ENCODE measurements around the gene OR56A1. TPM values are rescaled to one million over a fixed set of nuclear protein-coding genes. Genes with fewer than 3 reads are reported as not detected.

The OR56A1 gene
- total and polyA plus RNA-seq, 2 donors (not counting 1 experiment from before 2014, with no cell fraction given) = not detected

DNA sequence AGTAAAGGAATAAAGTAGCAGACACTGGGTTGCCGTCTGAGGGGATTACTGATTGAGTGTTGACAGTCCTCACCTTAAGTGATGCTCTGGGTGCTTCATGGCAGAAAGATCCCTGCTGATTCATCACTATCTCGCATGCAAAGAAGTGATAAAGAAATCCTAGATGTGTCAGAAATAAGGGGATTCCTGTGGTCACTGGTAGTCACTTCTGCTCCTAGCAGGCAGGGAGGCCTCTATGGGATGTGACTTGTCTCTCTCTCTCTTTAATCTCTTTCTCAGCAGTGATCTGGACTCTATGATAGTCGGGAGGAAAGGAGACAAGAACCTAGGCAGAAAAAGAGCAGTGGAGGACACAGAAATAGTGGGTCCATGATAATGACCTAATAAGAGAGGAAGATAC is 30.9 kb upstream of the OR56A1 start:
- intact Hi-C loops (cut with micrococcal nuclease) = no loop called here
- Histone ChIP-seq H3K4me3 (ENCODE audit: control extremely low read depth in 1 of 5, extremely low read depth in 1 of 5, insufficient read depth in 1 of 5, low read depth in 2 of 5, low read length in 4 of 5) (no peak overlapping the region), H4K20me1 (ENCODE audit: control insufficient read depth, insufficient read depth, low read length, poor library complexity, severe bottlenecking) (no peaks in the 10 kb centered on the region), H3K79me2 (ENCODE audit: control insufficient read depth, insufficient read depth, low read length) (no peaks in the 10 kb centered on the region), H3K27me3 (replicated peaks in 1 of 4; ENCODE audit: control extremely low read depth in 1 of 4, control insufficient read depth in 3 of 4, insufficient read depth in 4 of 4, low read length in 3 of 4) (peaks cover 0 to 3% (median 0%) of the 10 kb centered on the region in 4 experiments), H3K27ac (ENCODE audit: low read length in 2 of 2) (no peak overlapping the region), H3K9me3 (ENCODE audit: control extremely low read depth in 1 of 3, control insufficient read depth in 2 of 3, insufficient read depth in 1 of 3, low read length in 2 of 3) (peaks cover 0 to 3% (median 0%) of the 10 kb centered on the region in 3 donors), H2AFZ (ENCODE audit: insufficient read depth, low read depth, low read length, poor library complexity, severe bottlenecking) (no peak overlapping the region), H3K4me2 (replicated peaks; ENCODE audit: low read depth, low read length, poor library complexity, severe bottlenecking) (no peak overlapping the region), H3K4me1 (ENCODE audit: control insufficient read depth in 2 of 2, insufficient read depth in 2 of 2, low read length in 2 of 2) (no peaks in the 10 kb centered on the region), H3K9ac (ENCODE audit: low read length) (no peak overlapping the region), H3K36me3 (replicated peaks in 1 of 2; ENCODE audit: control extremely low read depth in 1 of 2, control insufficient read depth in 1 of 2, extremely low read depth in 1 of 2, insufficient read depth in 2 of 2, low read length in 1 of 2) (no peaks in the 10 kb centered on the region)
- DNase-seq = no peak
- Mint-ChIP-seq H3K4me3 (no peak overlapping the region), H3K27me3 (peaks cover 15% of the 10 kb centered on the region), H3K27ac (no peak overlapping the region), H3K9me3 (ENCODE audit: insufficient read depth) (no peaks in the 10 kb centered on the region), H3K4me1 (no peaks in the 10 kb centered on the region)
- ChIA-PET CTCF (no interaction called here), POLR2A (no interaction called here)
- no peak for ATAC-seq (ENCODE audit: low read depth)
- 92% methylated on average over 1 of the region's 3 CpGs for WGBS (ENCODE audit: insufficient coverage)
- TF ChIP-seq CTCF (IDR thresholded peaks at IDR 0.05) = no peak
- no peak for TF ChIP-seq EZH2 (IDR thresholded peaks at IDR 0.05; ENCODE audit: borderline replicate concordance, insufficient read depth, low read depth, low read length, poor library complexity, severe bottlenecking)

DNA sequence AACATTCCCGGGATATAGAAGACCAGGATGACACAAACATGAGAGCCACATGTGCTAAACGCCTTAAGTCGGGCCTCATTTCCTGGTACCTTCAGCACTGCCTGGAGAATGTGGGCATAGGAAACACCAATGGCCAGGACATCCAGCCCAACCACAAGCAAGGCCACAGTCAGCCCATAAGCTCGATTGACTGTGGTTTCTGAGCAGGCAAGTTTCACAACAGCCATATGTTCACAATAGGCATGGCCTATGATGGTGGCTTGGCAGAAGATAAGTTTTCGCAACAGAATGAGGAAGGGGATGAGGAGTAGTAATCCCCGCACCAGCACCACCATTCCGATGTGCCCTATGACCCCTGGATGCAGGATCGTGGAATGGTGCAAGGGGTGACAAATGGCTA is 26.9 kb upstream of the OR56A1 start:
- H3K27ac Mint-ChIP-seq = no peak overlapping the region
- no peak overlapping the region for H3K27ac ChIP-seq (ENCODE audit: low read length in 2 of 2)
- intact Hi-C loops (cut with micrococcal nuclease) = no loop called here
- no peaks in the 10 kb centered on the region for H3K36me3 ChIP-seq (replicated peaks in 1 of 2; ENCODE audit: control extremely low read depth in 1 of 2, control insufficient read depth in 1 of 2, extremely low read depth in 1 of 2, insufficient read depth in 2 of 2, low read length in 1 of 2)
- DNase-seq = no peak
- peaks cover 0 to 7% (median 2%) of the 10 kb centered on the region in 4 experiments for H3K27me3 ChIP-seq (replicated peaks in 1 of 4; ENCODE audit: control extremely low read depth in 1 of 4, control insufficient read depth in 3 of 4, insufficient read depth in 4 of 4, low read length in 3 of 4)
- ChIA-PET POLR2A (no interaction called here), CTCF (no interaction called here)
- H3K79me2 ChIP-seq (ENCODE audit: control insufficient read depth, insufficient read depth, low read length) = no peaks in the 10 kb centered on the region
- H3K4me3 Mint-ChIP-seq = no peak overlapping the region
- no peak overlapping the region for H3K9ac ChIP-seq (ENCODE audit: low read length)
- H3K9me3 Mint-ChIP-seq (ENCODE audit: insufficient read depth) = no peaks in the 10 kb centered on the region
- H3K4me2 ChIP-seq (replicated peaks; ENCODE audit: low read depth, low read length, poor library complexity, severe bottlenecking) = no peak overlapping the region
- 90% methylated on average over 5 of the region's 8 CpGs for WGBS (ENCODE audit: insufficient coverage)
- no peak overlapping the region for H2AFZ ChIP-seq (ENCODE audit: insufficient read depth, low read depth, low read length, poor library complexity, severe bottlenecking)
- no peak for ATAC-seq (ENCODE audit: low read depth)
- H3K4me1 Mint-ChIP-seq = no peaks in the 10 kb centered on the region
- H3K4me3 ChIP-seq (ENCODE audit: control extremely low read depth in 1 of 5, extremely low read depth in 1 of 5, insufficient read depth in 1 of 5, low read depth in 2 of 5, low read length in 4 of 5) = no peak overlapping the region
- H4K20me1 ChIP-seq (ENCODE audit: control insufficient read depth, insufficient read depth, low read length, poor library complexity, severe bottlenecking) = no peaks in the 10 kb centered on the region
- peaks cover 0 to 3% (median 0%) of the 10 kb centered on the region in 3 donors for H3K9me3 ChIP-seq (ENCODE audit: control extremely low read depth in 1 of 3, control insufficient read depth in 2 of 3, insufficient read depth in 1 of 3, low read length in 2 of 3)
- no peak for TF ChIP-seq EZH2 (IDR thresholded peaks at IDR 0.05; ENCODE audit: borderline replicate concordance, insufficient read depth, low read depth, low read length, poor library complexity, severe bottlenecking)
- TF ChIP-seq CTCF (IDR thresholded peaks at IDR 0.05) = no peak
- H3K4me1 ChIP-seq (ENCODE audit: control insufficient read depth in 2 of 2, insufficient read depth in 2 of 2, low read length in 2 of 2) = no peaks in the 10 kb centered on the region
- H3K27me3 Mint-ChIP-seq = peaks cover 28% of the 10 kb centered on the region
